Measurements from ENCODE around the gene TMEM232. TPM values are rescaled to one million over a fixed set of nuclear protein-coding genes. Genes with fewer than 3 reads are reported as not detected.
"Not testable (repeated sequence)": the region's sequence is repeated elsewhere in the genome, so short reads cannot be mapped to it uniquely, and the experiment has no call there.

The TMEM232 gene
- total RNA-seq, 1 experiment from 2014 or later = 1.6 TPM

DNA sequence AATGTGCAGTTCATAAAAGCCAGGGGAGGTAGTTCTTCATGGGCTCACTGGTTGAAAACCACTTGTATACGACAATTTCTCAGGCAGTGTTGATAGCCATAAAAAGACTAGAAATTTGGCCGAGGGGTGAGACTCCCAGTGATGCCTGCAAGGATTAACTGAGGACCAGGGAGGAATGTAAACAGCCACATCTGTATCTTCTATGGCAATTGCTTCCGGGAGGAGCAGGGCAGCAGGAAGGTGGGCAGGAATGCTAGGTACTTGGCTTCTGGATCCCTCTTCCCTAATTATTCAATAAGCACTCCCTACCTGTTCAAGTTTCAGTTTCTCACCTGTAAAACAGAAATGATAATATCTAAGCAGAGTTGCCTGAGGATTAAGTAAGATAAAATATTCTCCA is 45.4 kb downstream of the TMEM232 start:
- no peak overlapping the region for H3K27ac ChIP-seq (ENCODE audit: insufficient read length, low read depth, low read length)
- no peak overlapping the region for H3K56ac ChIP-seq (ENCODE audit: insufficient read length, low read depth, low read length)
- no peaks in the 10 kb centered on the region for H3K9me3 Mint-ChIP-seq
- H3K14ac ChIP-seq (ENCODE audit: insufficient read depth, low read length) = no peak overlapping the region
- no peak overlapping the region for H3K23ac ChIP-seq (ENCODE audit: insufficient read length, low read depth, low read length)
- no peak overlapping the region for H2AFZ ChIP-seq (ENCODE audit: low read length)
- H3K79me1 ChIP-seq (ENCODE audit: insufficient read depth, low read depth, low read length, poor library complexity, severe bottlenecking) = no peaks in the 10 kb centered on the region
- no peaks in the 10 kb centered on the region for H3K23me2 ChIP-seq (ENCODE audit: insufficient read length, low read depth, low read length, poor library complexity, severe bottlenecking)
- no peak overlapping the region for H3T11ph ChIP-seq (ENCODE audit: low read length)
- no peaks in the 10 kb centered on the region for H3K4me1 ChIP-seq (ENCODE audit: insufficient read depth, low read length)
- H2BK15ac ChIP-seq (ENCODE audit: low read depth, low read length) = no peak overlapping the region
- no peak overlapping the region for H2BK120ac ChIP-seq (ENCODE audit: low read depth, low read length, poor library complexity, severe bottlenecking)
- H3K27ac Mint-ChIP-seq = no peak overlapping the region; a peak in 1 of 7 replicates
- no peak overlapping the region for H3K4ac ChIP-seq (ENCODE audit: low read depth, low read length)
- H3K4me2 ChIP-seq (ENCODE audit: insufficient read depth, insufficient read length, low read length) = no peak overlapping the region
- H2BK12ac ChIP-seq (ENCODE audit: insufficient read length, low read depth, low read length) = no peak overlapping the region
- H2AK5ac ChIP-seq (ENCODE audit: insufficient read length, low read length) = no peak overlapping the region
- TF ChIP-seq, protein P1, sequence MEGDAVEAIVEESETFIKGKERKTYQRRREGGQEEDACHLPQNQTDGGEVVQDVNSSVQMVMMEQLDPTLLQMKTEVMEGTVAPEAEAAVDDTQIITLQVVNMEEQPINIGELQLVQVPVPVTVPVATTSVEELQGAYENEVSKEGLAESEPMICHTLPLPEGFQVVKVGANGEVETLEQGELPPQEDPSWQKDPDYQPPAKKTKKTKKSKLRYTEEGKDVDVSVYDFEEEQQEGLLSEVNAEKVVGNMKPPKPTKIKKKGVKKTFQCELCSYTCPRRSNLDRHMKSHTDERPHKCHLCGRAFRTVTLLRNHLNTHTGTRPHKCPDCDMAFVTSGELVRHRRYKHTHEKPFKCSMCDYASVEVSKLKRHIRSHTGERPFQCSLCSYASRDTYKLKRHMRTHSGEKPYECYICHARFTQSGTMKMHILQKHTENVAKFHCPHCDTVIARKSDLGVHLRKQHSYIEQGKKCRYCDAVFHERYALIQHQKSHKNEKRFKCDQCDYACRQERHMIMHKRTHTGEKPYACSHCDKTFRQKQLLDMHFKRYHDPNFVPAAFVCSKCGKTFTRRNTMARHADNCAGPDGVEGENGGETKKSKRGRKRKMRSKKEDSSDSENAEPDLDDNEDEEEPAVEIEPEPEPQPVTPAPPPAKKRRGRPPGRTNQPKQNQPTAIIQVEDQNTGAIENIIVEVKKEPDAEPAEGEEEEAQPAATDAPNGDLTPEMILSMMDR (conservative IDR thresholded peaks at IDR 0.05) = no peak
- H2BK5ac ChIP-seq (ENCODE audit: insufficient read length, low read length) = no peak overlapping the region
- H4K5ac ChIP-seq (ENCODE audit: insufficient read length, low read depth, low read length) = no peak overlapping the region
- H3K4me1 Mint-ChIP-seq = no peaks in the 10 kb centered on the region; a peak in 1 of 4 replicates
- no peak overlapping the region for H4K8ac ChIP-seq (replicated peaks; ENCODE audit: insufficient read length, low read depth, low read length)
- no peak overlapping the region for H3K4me3 Mint-ChIP-seq
- H3K9me3 ChIP-seq (ENCODE audit: control insufficient read depth, low read depth, low read length) = no peaks in the 10 kb centered on the region
- no peaks in the 10 kb centered on the region for H3K36me3 Mint-ChIP-seq (ENCODE audit: insufficient read depth in 1 of 3, low read depth in 3 of 3)
- no peaks in the 10 kb centered on the region for H3K79me2 ChIP-seq (ENCODE audit: insufficient read depth, low read length)
- H4K20me1 ChIP-seq (ENCODE audit: control insufficient read depth, insufficient read depth, insufficient read length) = no peaks in the 10 kb centered on the region
- WGBS (ENCODE audit: extremely low coverage, insufficient read length, low lambda C conversion rate) = no CpG with 5 or more reads among the region's 3 CpGs
- no peaks in the 10 kb centered on the region for H3K27me3 ChIP-seq (ENCODE audit: insufficient read depth, low read length)
- no peak overlapping the region for H3K18ac ChIP-seq (ENCODE audit: insufficient read length, low read depth, low read length)
- H3K9ac ChIP-seq (ENCODE audit: extremely low read depth, insufficient read length, low read length) = no peak overlapping the region
- no peaks in the 10 kb centered on the region; the same call in 1 of the 2 replicates for H3K27me3 Mint-ChIP-seq (ENCODE audit: low read depth)
- DNase-seq = no peak
- H4K91ac ChIP-seq (ENCODE audit: insufficient read length, low read depth, low read length) = no peak overlapping the region
- no peak overlapping the region for H2BK20ac ChIP-seq (ENCODE audit: low read depth, low read length, poor library complexity, severe bottlenecking)

DNA sequence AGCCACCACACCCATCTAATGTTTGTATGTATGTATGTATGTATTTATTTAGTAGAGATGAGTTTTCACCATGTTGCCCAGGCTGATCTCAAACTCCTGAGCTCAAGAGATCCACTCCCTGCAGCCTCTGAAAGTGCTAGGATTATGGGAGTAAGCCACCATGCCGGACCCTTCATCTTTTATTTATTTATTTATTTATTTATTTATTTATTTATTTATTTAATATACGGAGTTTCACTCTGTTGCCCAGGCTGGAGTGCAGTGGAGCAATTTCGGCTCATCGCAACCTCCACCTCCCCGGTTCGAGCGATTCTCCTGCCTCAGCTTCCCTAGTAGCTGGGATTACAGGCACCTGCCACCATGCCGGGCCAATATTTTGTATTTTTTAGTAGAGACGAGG is 49.9 kb downstream of the TMEM232 start:
- H3K9me3 ChIP-seq (ENCODE audit: control insufficient read depth, low read depth, low read length); H2AFZ ChIP-seq (ENCODE audit: low read length); H3K79me2 ChIP-seq (ENCODE audit: insufficient read depth, low read length); H2AK5ac ChIP-seq (ENCODE audit: insufficient read length, low read length); H4K8ac ChIP-seq (replicated peaks; ENCODE audit: insufficient read length, low read depth, low read length); H3K27ac Mint-ChIP-seq; H3K56ac ChIP-seq (ENCODE audit: insufficient read length, low read depth, low read length); H2BK5ac ChIP-seq (ENCODE audit: insufficient read length, low read length); H3K9ac ChIP-seq (ENCODE audit: extremely low read depth, insufficient read length, low read length); H3K14ac ChIP-seq (ENCODE audit: insufficient read depth, low read length); H3K4ac ChIP-seq (ENCODE audit: low read depth, low read length); H3T11ph ChIP-seq (ENCODE audit: low read length); H3K23me2 ChIP-seq (ENCODE audit: insufficient read length, low read depth, low read length, poor library complexity, severe bottlenecking); H3K4me1 ChIP-seq (ENCODE audit: insufficient read depth, low read length); H3K4me1 Mint-ChIP-seq; H3K4me2 ChIP-seq (ENCODE audit: insufficient read depth, insufficient read length, low read length); H3K27me3 ChIP-seq (ENCODE audit: insufficient read depth, low read length); H4K91ac ChIP-seq (ENCODE audit: insufficient read length, low read depth, low read length); H3K79me1 ChIP-seq (ENCODE audit: insufficient read depth, low read depth, low read length, poor library complexity, severe bottlenecking); H4K5ac ChIP-seq (ENCODE audit: insufficient read length, low read depth, low read length); H3K9me3 Mint-ChIP-seq; H2BK15ac ChIP-seq (ENCODE audit: low read depth, low read length); H2BK120ac ChIP-seq (ENCODE audit: low read depth, low read length, poor library complexity, severe bottlenecking); H3K27me3 Mint-ChIP-seq (ENCODE audit: low read depth); H3K4me3 Mint-ChIP-seq; DNase-seq; H3K27ac ChIP-seq (ENCODE audit: insufficient read length, low read depth, low read length); H4K20me1 ChIP-seq (ENCODE audit: control insufficient read depth, insufficient read depth, insufficient read length); H3K36me3 Mint-ChIP-seq (ENCODE audit: insufficient read depth in 1 of 3, low read depth in 3 of 3); H2BK20ac ChIP-seq (ENCODE audit: low read depth, low read length, poor library complexity, severe bottlenecking); H2BK12ac ChIP-seq (ENCODE audit: insufficient read length, low read depth, low read length); H3K23ac ChIP-seq (ENCODE audit: insufficient read length, low read depth, low read length); H3K18ac ChIP-seq (ENCODE audit: insufficient read length, low read depth, low read length): not testable (repeated sequence)
- no CpG with 5 or more reads among the region's 9 CpGs for whole genome bisulfite sequencing (ENCODE audit: extremely low coverage, insufficient read length, low lambda C conversion rate)

Measured in H9 (cell line).